ENCODE results near the gene UBL4A. TPM values are rescaled to one million over a fixed set of nuclear protein-coding genes. Genes with fewer than 3 reads are reported as not detected.

The UBL4A gene
- total RNA-seq, 1 experiment from 2014 or later, result 37.4 TPM

- TF ChIP-seq SRF (IDR thresholded peaks at IDR 0.05; ENCODE audit: low read depth) (no peak), JUND (IDR thresholded peaks at IDR 0.05) (no peak), EZH2 (IDR thresholded peaks at IDR 0.05) (no peak), TCF7L2 (IDR thresholded peaks at IDR 0.05; ENCODE audit: borderline replicate concordance, extremely low read depth, insufficient read depth, insufficient read length) (no peak), YY1 (IDR thresholded peaks at IDR 0.05; ENCODE audit: extremely low read depth, insufficient replicate concordance, low read depth, low read length) (no peak), POLR2AphosphoS5 (IDR thresholded peaks at IDR 0.05; ENCODE audit: low read depth, low read length) (peak; percentile 92), POLR2A (IDR thresholded peaks at IDR 0.05; ENCODE audit: borderline replicate concordance, extremely low read depth, insufficient read depth, insufficient read length) (peak; percentile 67), ZFX (IDR thresholded peaks at IDR 0.05) (peak; percentile 68)
- Histone ChIP-seq H4K20me1 (ENCODE audit: insufficient read depth) (no peaks in the 10 kb centered on the region), H3K9me2 (ENCODE audit: insufficient read depth) (no peaks in the 10 kb centered on the region), H3K9me3 (ENCODE audit: control insufficient read depth in 1 of 2, insufficient read depth in 1 of 2, low read depth in 1 of 2, low read length in 2 of 2) (no peaks in the 10 kb centered on the region), H3K4me1 (ENCODE audit: control insufficient read depth in 1 of 2, insufficient read depth in 2 of 2, low read length in 2 of 2) (peaks cover 0 to 22% of the 10 kb centered on the region in 2 experiments; a peak in 1 of 4 replicates), H3K9ac (ENCODE audit: low read length) (peak within 1 kb of the TSS; percentile 74), H3K79me2 (ENCODE audit: insufficient read depth, low read length) (peaks cover 7% of the 10 kb centered on the region; the same call in 1 of the 2 replicates), H3K27me3 (ENCODE audit: insufficient read depth, low read length) (no peaks in the 10 kb centered on the region), H2AFZ (ENCODE audit: low read depth, low read length, poor library complexity, severe bottlenecking) (no peak within 1 kb of the TSS), H3K27ac (ENCODE audit: low read depth, low read length) (peak within 1 kb of the TSS; percentile 68), H3K4me3 (replicated peaks in 1 of 2; ENCODE audit: low read depth in 1 of 2, low read length in 2 of 2) (peak within 1 kb of the TSS; percentile 61 to 68), H3K4me2 (ENCODE audit: low read length) (peak within 1 kb of the TSS; percentile 83), H3K36me3 (ENCODE audit: control insufficient read depth in 1 of 2, insufficient read depth in 2 of 2, low read length in 2 of 2) (no peaks in the 10 kb centered on the region)
- peak; percentile 89 for DNase-seq (ENCODE audit: low read depth, low spot score)
- intact Hi-C loops (cut with micrococcal nuclease), result no loop called here
- RAD21 ChIA-PET (ENCODE audit: low non-redundant PET in 1 of 2, low total read pairs in 2 of 2, uncharacterized antibody in 2 of 2, unreplicated experiment in 2 of 2), result no interaction called here
- POLR2A ChIA-PET, result interaction anchor here (0.7 to 1.8 kb wide), 9 partner anchors 9 to 119 kb away, joined by 3 to 12 read pairs (median 3); partner anchors contain the start of genes FAM3A, PLXNA3 and RPL10
- CTCF ChIA-PET, result interaction anchor here (2.4 kb wide), 1 partner anchor 117 kb away, joined by 6 read pairs; no protein-coding TSS in a partner anchor
- peak; percentile 86 for ATAC-seq
- BruUV-seq (replicated peaks), result no TSS peak
Measured at GRCh38 chrX:154490414-154491083, 4.1 kb upstream of the UBL4A start, which contains the start of gene SLC10A3. Gene SLC10A3, minus strand, starts transcription at chrX:154490629. Its CDS starts 1,689 bp downstream, at chrX:154488940.

GRCh38 chrX:154490021-154490413 is 3.6 kb upstream of the UBL4A start:
- peaks cover 0 to 4% of the 10 kb centered on the region in 2 experiments; a peak in 1 of 4 replicates for H3K36me3 ChIP-seq (ENCODE audit: control insufficient read depth in 1 of 2, insufficient read depth in 2 of 2, low read length in 2 of 2)
- no peaks in the 10 kb centered on the region for H3K9me2 ChIP-seq (ENCODE audit: insufficient read depth)
- peaks cover 12% of the 10 kb centered on the region for H3K79me2 ChIP-seq (ENCODE audit: insufficient read depth, low read length)
- H3K9me3 ChIP-seq (ENCODE audit: control insufficient read depth in 1 of 2, insufficient read depth in 1 of 2, low read depth in 1 of 2, low read length in 2 of 2), result no peaks in the 10 kb centered on the region
- H3K4me1 ChIP-seq (ENCODE audit: control insufficient read depth in 1 of 2, insufficient read depth in 2 of 2, low read length in 2 of 2), result peaks cover 4 to 27% of the 10 kb centered on the region in 2 experiments; a peak in 2 of 4 replicates
- RAD21 ChIA-PET (ENCODE audit: low non-redundant PET in 1 of 2, low total read pairs in 2 of 2, uncharacterized antibody in 2 of 2, unreplicated experiment in 2 of 2), result no interaction called here
- H4K20me1 ChIP-seq (ENCODE audit: insufficient read depth), result no peaks in the 10 kb centered on the region
- CTCF ChIA-PET, result interaction anchor here (2.4 kb wide), 1 partner anchor 117 kb away, joined by 6 read pairs; no protein-coding TSS in a partner anchor
- no peak overlapping the region for H2AFZ ChIP-seq (ENCODE audit: low read depth, low read length, poor library complexity, severe bottlenecking)
- peak overlapping the region; percentile 61 to 68 for H3K4me3 ChIP-seq (replicated peaks in 1 of 2; ENCODE audit: low read depth in 1 of 2, low read length in 2 of 2)
- peak overlapping the region; percentile 68 for H3K27ac ChIP-seq (ENCODE audit: low read depth, low read length)
- H3K27me3 ChIP-seq (ENCODE audit: insufficient read depth, low read length), result no peaks in the 10 kb centered on the region
- H3K4me2 ChIP-seq (ENCODE audit: low read length), result peak overlapping the region; percentile 83
- H3K9ac ChIP-seq (ENCODE audit: low read length), result peak overlapping the region; percentile 74
- POLR2A ChIA-PET, result interaction anchor here (0.9 to 1.8 kb wide), 7 partner anchors 9 to 119 kb away, joined by 3 to 12 read pairs (median 4); partner anchors contain the start of genes PLXNA3 and RPL10
- DNase-seq (ENCODE audit: low read depth, low spot score) (no peak), ATAC-seq (peak; percentile 18)
- intact Hi-C loops (cut with micrococcal nuclease), result no loop called here
- BruUV-seq (replicated peaks), result TSS peak; percentile 81
- TF ChIP-seq POLR2A (IDR thresholded peaks at IDR 0.05; ENCODE audit: borderline replicate concordance, extremely low read depth, insufficient read depth, insufficient read length) (no peak), CTCF (IDR thresholded peaks at IDR 0.05 in 2 of 3, conservative IDR thresholded peaks at IDR 0.05 in 1 of 3; ENCODE audit: borderline replicate concordance in 1 of 3, insufficient read depth in 1 of 3, low read depth in 2 of 3, low read length in 2 of 3) (no peak), SIN3A (IDR thresholded peaks at IDR 0.05; ENCODE audit: low read depth) (no peak), JUND (IDR thresholded peaks at IDR 0.05) (no peak), ZFX (IDR thresholded peaks at IDR 0.05) (no peak), SP1 (IDR thresholded peaks at IDR 0.05; ENCODE audit: low read depth) (no peak), EZH2phosphoT487 (IDR thresholded peaks at IDR 0.05; ENCODE audit: borderline replicate concordance) (no peak), CEBPB (IDR thresholded peaks at IDR 0.05; ENCODE audit: low read depth) (no peak), FOSL1 (IDR thresholded peaks at IDR 0.05; ENCODE audit: low read depth) (no peak), POLR2AphosphoS5 (IDR thresholded peaks at IDR 0.05; ENCODE audit: low read depth, low read length) (no peak), ZBTB33 (IDR thresholded peaks at IDR 0.05; ENCODE audit: extremely low read depth, insufficient replicate concordance, low read length) (no peak)
